ENCODE results near the gene TMEM164. TPM values are rescaled to one million over a fixed set of nuclear protein-coding genes. Genes with fewer than 3 reads are reported as not detected.
A peak's percentile ranks its signal among the peaks of the same experiment; 100 is the strongest.

Gene TMEM164
- total and polyA plus RNA-seq, 12 donors = 8.7 to 32.2 (median 24.8) TPM

DNA sequence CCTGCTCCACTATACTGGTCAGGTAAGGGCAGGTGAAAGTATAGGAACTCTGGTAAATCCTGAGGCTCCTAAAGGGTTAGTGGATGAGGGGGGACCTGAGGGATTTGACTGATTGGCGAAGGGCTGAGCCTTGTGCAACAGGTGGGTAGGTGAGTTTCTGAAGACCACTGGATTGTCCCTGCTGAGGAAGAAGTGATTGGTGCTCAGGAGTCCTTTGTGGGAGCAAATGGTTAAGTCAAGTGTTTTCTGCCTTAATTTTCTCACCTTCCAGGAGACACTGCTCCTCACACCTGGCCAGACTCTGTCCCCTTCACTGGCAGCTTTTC, 158.4 kb downstream of the TMEM164 start:
- H3K4me1 ChIP-seq (replicated peaks in 1 of 2) = peaks cover 0 to 6% of the 10 kb centered on the region in 2 donors
- no peak for TF ChIP-seq POLR2A (IDR thresholded peaks at IDR 0.05)
- TF ChIP-seq, protein P1, sequence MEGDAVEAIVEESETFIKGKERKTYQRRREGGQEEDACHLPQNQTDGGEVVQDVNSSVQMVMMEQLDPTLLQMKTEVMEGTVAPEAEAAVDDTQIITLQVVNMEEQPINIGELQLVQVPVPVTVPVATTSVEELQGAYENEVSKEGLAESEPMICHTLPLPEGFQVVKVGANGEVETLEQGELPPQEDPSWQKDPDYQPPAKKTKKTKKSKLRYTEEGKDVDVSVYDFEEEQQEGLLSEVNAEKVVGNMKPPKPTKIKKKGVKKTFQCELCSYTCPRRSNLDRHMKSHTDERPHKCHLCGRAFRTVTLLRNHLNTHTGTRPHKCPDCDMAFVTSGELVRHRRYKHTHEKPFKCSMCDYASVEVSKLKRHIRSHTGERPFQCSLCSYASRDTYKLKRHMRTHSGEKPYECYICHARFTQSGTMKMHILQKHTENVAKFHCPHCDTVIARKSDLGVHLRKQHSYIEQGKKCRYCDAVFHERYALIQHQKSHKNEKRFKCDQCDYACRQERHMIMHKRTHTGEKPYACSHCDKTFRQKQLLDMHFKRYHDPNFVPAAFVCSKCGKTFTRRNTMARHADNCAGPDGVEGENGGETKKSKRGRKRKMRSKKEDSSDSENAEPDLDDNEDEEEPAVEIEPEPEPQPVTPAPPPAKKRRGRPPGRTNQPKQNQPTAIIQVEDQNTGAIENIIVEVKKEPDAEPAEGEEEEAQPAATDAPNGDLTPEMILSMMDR (IDR thresholded peaks at IDR 0.05) = no peak
- intact Hi-C loops (cut with DNase I) = loop anchor here in 1 of 2 donors (2.0 kb wide), 1 partner anchor 247 kb away; no protein-coding TSS in a partner anchor
- peak overlapping the region in 1 of 5 donors; percentile 66 for H3K27ac ChIP-seq
- H3K36me3 ChIP-seq (replicated peaks in 1 of 2) = no peaks in the 10 kb centered on the region
- no peaks in the 10 kb centered on the region for H3K27me3 ChIP-seq
- no peaks in the 10 kb centered on the region for H3K9me3 ChIP-seq (replicated peaks in 1 of 3)
- no peak for DNase-seq
- H3K4me3 ChIP-seq = no peak overlapping the region
- 65 to 93% (median 74%) methylated on average over 1 of the region's 1 CpG for WGBS, 4 donors

DNA sequence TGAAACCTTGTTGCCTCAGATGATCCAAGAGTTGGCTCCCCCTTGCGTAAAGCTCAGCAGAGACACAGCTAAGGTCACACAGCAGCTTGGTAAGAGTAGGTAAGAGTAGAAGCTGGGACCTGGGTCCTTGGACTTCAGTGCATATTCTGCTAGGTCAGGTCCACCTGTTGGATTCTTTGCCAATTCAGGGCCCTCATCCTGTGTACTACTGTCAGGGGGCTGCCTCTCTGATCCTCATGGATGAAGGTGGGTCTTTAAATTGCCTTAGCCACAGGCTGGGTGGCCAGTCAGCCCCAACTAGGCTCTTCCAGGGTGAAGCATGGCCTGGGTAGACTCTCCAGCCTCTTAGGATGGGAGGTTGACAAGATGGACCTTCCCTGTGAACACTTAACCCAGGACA, 159.2 kb downstream of the TMEM164 start:
- Histone ChIP-seq H3K27ac (no peak overlapping the region), H3K4me3 (no peak overlapping the region), H3K4me1 (replicated peaks in 1 of 2) (peaks cover 0 to 6% of the 10 kb centered on the region in 2 donors), H3K9me3 (replicated peaks in 1 of 3) (no peaks in the 10 kb centered on the region), H3K36me3 (replicated peaks in 1 of 2) (no peaks in the 10 kb centered on the region), H3K27me3 (peaks cover 5% of the 10 kb centered on the region)
- intact Hi-C loops (cut with DNase I) = no loop called here
- TF ChIP-seq POLR2A (IDR thresholded peaks at IDR 0.05) = no peak
- TF ChIP-seq, protein P1 (IDR thresholded peaks at IDR 0.05) = no peak
- 86 to 100% (median 100%) methylated on average over 1 of the region's 1 CpG; no CpG with 5 or more reads in 1 of the 4 donors for whole genome bisulfite sequencing, 4 donors
- DNase-seq = no peak

DNA sequence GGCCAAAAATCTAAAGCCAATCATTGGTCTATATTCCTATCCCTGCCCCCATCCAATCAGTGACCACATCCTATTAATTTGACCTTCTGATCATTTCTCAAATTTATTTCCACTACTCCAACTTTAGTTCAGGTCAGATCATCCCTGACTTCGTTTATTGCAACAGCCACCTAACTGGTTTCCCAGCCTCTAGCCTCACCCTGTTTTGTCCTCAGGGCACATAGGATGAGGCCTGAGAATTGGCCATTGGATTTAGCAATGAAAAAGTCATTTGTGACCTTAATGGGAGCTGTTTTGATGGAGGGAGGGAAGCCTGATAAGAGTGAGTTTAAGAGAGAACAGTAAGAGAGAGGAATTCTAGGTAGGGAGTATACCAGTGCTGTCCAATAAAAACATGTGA, 160.0 kb downstream of the TMEM164 start:
- Histone ChIP-seq H3K36me3 (replicated peaks in 1 of 2) (no peaks in the 10 kb centered on the region), H3K4me3 (no peak overlapping the region), H3K27ac (no peak overlapping the region), H3K4me1 (replicated peaks in 1 of 2) (peaks cover 0 to 6% of the 10 kb centered on the region in 2 donors), H3K9me3 (replicated peaks in 1 of 3) (no peaks in the 10 kb centered on the region), H3K27me3 (peaks cover 5% of the 10 kb centered on the region)
- DNase-seq = no peak
- TF ChIP-seq, protein P1 (IDR thresholded peaks at IDR 0.05) = no peak
- no peak for TF ChIP-seq POLR2A (IDR thresholded peaks at IDR 0.05)
- intact Hi-C loops (cut with DNase I) = no loop called here
- WGBS, 4 donors = 45 to 69% (median 62%) methylated on average over 1 of the region's 1 CpG

DNA sequence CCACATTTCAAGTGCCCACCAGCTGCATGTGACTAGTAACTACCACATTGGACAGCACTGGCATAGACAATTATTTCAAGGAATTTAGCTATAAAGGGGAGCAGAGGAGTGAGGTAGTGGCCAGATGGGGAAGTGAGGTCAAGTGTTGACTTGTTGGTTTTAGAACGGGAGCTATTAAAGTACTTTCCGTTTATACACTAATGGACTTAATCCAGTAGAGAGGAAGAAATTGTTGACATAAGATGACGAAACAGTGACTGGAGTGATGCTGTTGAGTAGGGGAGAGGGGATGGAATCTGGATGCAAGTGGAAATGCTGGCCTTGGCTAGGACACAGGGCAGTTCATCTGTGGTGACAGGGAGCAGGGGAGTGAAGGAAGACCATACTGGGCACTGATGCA, 160.6 kb downstream of the TMEM164 start:
- TF ChIP-seq, protein P1 (IDR thresholded peaks at IDR 0.05) = no peak
- no peak for TF ChIP-seq POLR2A (IDR thresholded peaks at IDR 0.05)
- Histone ChIP-seq H3K27ac (no peak overlapping the region), H3K9me3 (replicated peaks in 1 of 3) (no peaks in the 10 kb centered on the region), H3K4me1 (replicated peaks in 1 of 2) (peaks cover 0 to 6% of the 10 kb centered on the region in 2 donors), H3K36me3 (replicated peaks in 1 of 2) (no peaks in the 10 kb centered on the region), H3K4me3 (no peak overlapping the region), H3K27me3 (peaks cover 5% of the 10 kb centered on the region)
- WGBS, 4 donors = 67 to 81% (median 75%) methylated on average over 3 of the region's 3 CpGs
- intact Hi-C loops (cut with DNase I) = no loop called here
- DNase-seq = no peak

All from adrenal gland (tissue), 12 donors.